RWPE2 (cell line): Measurements from ENCODE around the gene SLCO3A1.
A peak's percentile ranks its signal among the peaks of the same experiment; 100 is the strongest.

Experiments
- ATAC-seq: fragments of 200-7000 bp; cut with Tn5 transposase; 3 replicates; pipeline ENCODE4 v1.9.1; 2021; ENCODE audit warnings: low read depth
- DNase-seq: peaks from one replicate; pipeline ENCODE4 v3.0.0-alpha.2; 2020; ENCODE audit warnings: low spot score
- H3K27ac ChIP-seq: fragments of 450-650 bp; 2 replicates; pipeline ENCODE4 v1.5.1; 2017; ENCODE audit warnings: mild to moderate bottlenecking; ENCODE audit not compliant: poor library complexity, severe bottlenecking
- H3K27me3 ChIP-seq: fragments of 250-450 bp; sonication (Bioruptor Pico); 2 replicates; pipeline ENCODE4 v1.5.1; 2021; ENCODE audit warnings: mild to moderate bottlenecking, moderate library complexity; ENCODE audit not compliant: insufficient read depth, poor library complexity, severe bottlenecking
- H3K36me3 ChIP-seq: fragments of 250-450 bp; sonication (Bioruptor Pico); 2 replicates; pipeline ENCODE4 v1.5.1; 2020; ENCODE audit warnings: low read depth, mild to moderate bottlenecking, moderate library complexity
- H3K4me1 ChIP-seq: fragments of 250-450 bp; sonication (Bioruptor Pico); 2 replicates; pipeline ENCODE4 v1.5.1; 2021; ENCODE audit warnings: mild to moderate bottlenecking, moderate library complexity; ENCODE audit not compliant: insufficient read depth, poor library complexity, severe bottlenecking
- H3K4me3 ChIP-seq: fragments of 250-450 bp; sonication (Bioruptor Pico); 2 replicates; pipeline ENCODE4 v1.5.1; 2021; ENCODE audit warnings: mild to moderate bottlenecking, moderate library complexity; ENCODE audit not compliant: severe bottlenecking
- H3K9me3 ChIP-seq: fragments of 250-450 bp; sonication (Bioruptor Pico); 2 replicates; pipeline ENCODE4 v1.5.1; 2021; ENCODE audit warnings: mild to moderate bottlenecking, moderate library complexity; ENCODE audit not compliant: severe bottlenecking
- TF ChIP-seq, protein P1 (sequence below): fragments of 450-650 bp; IDR thresholded peaks from one replicate; pipeline ENCODE4 v1.5.1; 2017; ENCODE audit warnings: mild to moderate bottlenecking, moderate library complexity; ENCODE audit not compliant: poor library complexity, severe bottlenecking

The SLCO3A1 gene

DNA sequence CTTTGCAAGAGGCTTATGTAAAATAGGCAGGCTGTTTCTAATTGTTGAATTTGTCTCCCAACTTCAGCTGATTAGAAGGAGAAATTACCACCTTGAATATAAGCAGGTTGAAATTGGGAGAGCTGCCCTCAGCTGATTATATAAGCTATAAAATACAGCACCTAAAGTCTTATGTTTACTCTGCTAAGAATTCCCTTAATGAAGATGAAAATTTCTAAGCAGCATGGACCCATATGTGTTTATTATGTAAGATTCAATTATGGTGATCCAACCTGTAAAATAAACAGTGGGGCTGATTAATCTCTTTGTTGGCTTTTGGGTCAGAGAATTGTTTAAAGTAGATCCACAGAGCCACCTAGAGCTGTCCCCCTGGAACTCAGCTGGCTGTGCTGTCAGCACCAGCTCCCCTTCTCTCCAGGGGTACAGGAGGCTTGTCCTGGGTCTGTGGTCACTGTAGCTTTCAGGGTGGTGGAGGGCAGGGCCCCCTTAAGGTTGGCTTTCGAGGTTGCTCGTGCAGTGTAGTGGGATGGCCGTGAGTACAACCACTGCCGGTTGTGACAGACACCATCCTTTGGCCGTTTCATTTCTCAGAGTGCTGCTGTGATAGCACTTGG is 9.5 kb downstream of the SLCO3A1 start:
- Histone ChIP-seq H3K27ac (no peak overlapping the region), H3K4me3 (no peak overlapping the region), H3K9me3 (no peaks in the 10 kb centered on the region), H3K27me3 (no peaks in the 10 kb centered on the region), H3K36me3 (no peaks in the 10 kb centered on the region), H3K4me1 (peaks cover 42% of the 10 kb centered on the region)
- TF ChIP-seq, protein P1, sequence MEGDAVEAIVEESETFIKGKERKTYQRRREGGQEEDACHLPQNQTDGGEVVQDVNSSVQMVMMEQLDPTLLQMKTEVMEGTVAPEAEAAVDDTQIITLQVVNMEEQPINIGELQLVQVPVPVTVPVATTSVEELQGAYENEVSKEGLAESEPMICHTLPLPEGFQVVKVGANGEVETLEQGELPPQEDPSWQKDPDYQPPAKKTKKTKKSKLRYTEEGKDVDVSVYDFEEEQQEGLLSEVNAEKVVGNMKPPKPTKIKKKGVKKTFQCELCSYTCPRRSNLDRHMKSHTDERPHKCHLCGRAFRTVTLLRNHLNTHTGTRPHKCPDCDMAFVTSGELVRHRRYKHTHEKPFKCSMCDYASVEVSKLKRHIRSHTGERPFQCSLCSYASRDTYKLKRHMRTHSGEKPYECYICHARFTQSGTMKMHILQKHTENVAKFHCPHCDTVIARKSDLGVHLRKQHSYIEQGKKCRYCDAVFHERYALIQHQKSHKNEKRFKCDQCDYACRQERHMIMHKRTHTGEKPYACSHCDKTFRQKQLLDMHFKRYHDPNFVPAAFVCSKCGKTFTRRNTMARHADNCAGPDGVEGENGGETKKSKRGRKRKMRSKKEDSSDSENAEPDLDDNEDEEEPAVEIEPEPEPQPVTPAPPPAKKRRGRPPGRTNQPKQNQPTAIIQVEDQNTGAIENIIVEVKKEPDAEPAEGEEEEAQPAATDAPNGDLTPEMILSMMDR: no peak
- no peak for DNase-seq
- ATAC-seq: no peak

DNA sequence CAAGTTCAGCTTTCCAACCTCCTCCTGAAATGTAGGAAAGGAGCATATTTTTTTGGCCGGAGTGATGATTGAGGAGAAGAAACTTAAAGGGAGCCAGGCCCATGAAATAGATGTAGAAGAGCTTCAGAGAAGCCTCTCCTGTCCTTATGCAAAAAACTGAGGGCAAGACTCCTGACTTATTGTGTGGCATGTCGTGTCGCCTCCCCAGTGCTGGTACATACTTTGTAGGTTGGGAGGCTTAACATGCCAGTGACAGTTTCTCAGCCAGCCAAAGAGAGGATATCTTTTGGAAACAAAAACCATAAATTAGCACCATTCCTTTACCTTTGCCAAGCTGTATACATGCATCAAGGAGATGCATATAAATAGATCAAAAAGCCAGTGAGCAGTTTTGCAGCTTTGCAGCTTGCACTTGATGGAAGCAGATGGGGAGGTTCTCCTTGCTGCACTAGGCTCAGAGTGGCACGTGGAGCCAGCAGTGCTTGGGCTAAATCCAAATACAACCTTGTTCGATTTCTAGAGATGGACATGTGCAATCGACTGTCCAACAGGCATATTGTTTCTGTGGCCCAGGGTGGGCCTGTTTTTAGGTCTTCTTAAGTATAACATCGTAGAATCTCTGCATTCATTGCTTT is 10.2 kb downstream of the SLCO3A1 start:
- ATAC-seq (no peak), DNase-seq (no peak)
- Histone ChIP-seq H3K4me3 (no peak overlapping the region), H3K27ac (peak overlapping the region; percentile 98), H3K4me1 (peaks cover 49% of the 10 kb centered on the region), H3K36me3 (no peaks in the 10 kb centered on the region), H3K9me3 (no peaks in the 10 kb centered on the region), H3K27me3 (no peaks in the 10 kb centered on the region)
- TF ChIP-seq, protein P1: no peak

DNA sequence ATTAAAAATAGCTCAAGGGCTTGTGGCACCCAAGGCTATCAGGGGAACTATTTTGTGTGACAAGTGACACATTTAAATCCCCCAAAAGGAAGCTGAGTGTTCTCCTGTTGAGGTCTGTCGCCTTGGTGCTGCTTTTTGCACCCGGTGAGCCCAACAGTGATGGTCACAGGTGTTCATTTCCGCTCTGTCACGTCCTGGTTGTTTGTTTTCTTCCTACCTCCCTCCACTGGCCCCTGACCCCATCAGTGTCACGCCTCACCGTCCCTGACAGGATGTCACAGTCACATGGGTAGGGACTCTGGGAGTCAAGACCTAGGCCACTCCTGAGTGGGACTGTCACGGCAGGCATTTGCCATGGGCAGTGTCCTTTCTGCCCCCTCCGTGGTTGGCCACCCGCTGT is 11.2 kb downstream of the SLCO3A1 start:
- no peaks in the 10 kb centered on the region for H3K9me3 ChIP-seq
- H3K27ac ChIP-seq: peak overlapping the region; percentile 98

DNA sequence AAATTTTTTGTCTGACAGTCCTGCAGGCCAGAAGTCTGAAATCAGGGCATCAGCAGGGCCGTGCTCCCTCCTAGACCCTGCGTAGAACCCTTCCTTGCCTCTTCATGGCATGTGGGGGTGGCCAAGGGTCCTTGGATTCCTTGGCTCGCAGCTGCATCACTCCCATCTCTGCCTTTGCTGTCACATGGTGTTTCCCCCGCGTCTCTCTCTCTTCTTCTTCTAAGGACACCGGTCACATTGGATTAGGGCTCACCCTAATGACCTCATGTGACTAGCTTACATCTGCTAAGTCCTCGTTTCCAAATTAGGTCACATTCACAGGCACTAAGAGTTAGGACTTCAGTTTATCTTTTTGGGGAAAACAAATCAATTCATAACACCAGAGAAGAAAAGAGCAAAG is 12.0 kb downstream of the SLCO3A1 start:
- peaks cover 45% of the 10 kb centered on the region for H3K4me1 ChIP-seq
- DNase-seq (no peak), ATAC-seq (no peak)
- no peaks in the 10 kb centered on the region for H3K36me3 ChIP-seq
- TF ChIP-seq, protein P1: no peak
- H3K4me3 ChIP-seq: no peak overlapping the region
- H3K27ac ChIP-seq: peak overlapping the region; percentile 98
- no peaks in the 10 kb centered on the region for H3K27me3 ChIP-seq
- no peaks in the 10 kb centered on the region for H3K9me3 ChIP-seq

More for the DNA sequence above, 11.2 kb downstream of the SLCO3A1 start:
- Histone ChIP-seq H3K36me3 (no peaks in the 10 kb centered on the region), H3K4me1 (peaks cover 50% of the 10 kb centered on the region), H3K27me3 (no peaks in the 10 kb centered on the region), H3K4me3 (no peak overlapping the region)
- TF ChIP-seq, protein P1: no peak
- DNase-seq (no peak), ATAC-seq (no peak)

DNA sequence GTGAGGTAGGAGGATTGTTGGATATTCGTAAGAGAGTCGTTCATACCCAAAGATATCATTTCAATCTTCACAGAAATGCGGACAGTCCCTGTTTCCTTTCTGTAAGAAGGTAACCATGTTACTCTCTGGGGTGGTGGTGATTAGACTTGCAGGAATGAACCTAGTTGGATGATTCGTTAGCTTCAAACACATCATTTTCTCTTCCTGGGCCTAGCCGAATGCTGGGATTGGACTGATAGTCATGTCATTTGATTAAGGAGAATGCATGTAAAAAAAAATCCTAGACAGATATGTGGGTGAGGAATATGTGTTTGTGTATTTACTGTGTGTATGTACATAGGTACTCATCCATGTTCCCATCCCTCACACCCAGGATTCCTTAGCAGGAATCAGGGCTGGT is 12.4 kb downstream of the SLCO3A1 start:
- ATAC-seq (no peak; the same call in 2 of the 3 replicates), DNase-seq (no peak)
- H3K27me3 ChIP-seq: no peaks in the 10 kb centered on the region
- no peaks in the 10 kb centered on the region for H3K36me3 ChIP-seq
- H3K9me3 ChIP-seq: no peaks in the 10 kb centered on the region
- no peak overlapping the region for H3K4me3 ChIP-seq
- H3K27ac ChIP-seq: peak overlapping the region; percentile 98
- TF ChIP-seq, protein P1: no peak
- H3K4me1 ChIP-seq: peaks cover 45% of the 10 kb centered on the region
